Inflammatory macrophage treated with lipopolysaccharide for 1 hour (primary cell): ENCODE data around the gene TMEM114.

Experiments used
- DNase-seq, 2 donors: peaks; one replicate each; pipeline ENCODE4 v3.0.0-alpha.2; 2020 to 2022

The TMEM114 gene

DNA sequence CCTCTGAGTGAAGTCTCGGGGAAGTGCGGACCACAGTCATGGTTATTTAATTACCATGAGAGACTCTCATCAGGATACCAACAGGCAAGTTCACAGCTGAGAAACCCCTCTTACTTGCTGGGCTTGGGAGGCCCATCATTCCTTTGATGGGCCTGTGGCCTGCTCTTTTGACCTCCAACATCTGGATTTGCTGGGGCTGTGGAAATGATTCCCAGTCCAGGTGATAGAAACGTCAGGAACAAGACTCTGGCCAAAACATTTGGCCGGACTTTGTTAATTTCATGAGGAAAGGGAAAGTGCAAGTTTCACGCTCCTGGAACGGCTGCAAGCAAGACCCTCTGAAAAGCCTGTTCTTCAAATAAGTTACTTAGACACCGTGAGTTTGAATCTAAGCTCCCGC lies 42.5 kb downstream of the TMEM114 start:
- DNase-seq, result no peak

- DNase-seq, result no peak
Measured at GRCh38 chr16:8544406-8544805, 45.9 kb downstream of the TMEM114 start.

DNA sequence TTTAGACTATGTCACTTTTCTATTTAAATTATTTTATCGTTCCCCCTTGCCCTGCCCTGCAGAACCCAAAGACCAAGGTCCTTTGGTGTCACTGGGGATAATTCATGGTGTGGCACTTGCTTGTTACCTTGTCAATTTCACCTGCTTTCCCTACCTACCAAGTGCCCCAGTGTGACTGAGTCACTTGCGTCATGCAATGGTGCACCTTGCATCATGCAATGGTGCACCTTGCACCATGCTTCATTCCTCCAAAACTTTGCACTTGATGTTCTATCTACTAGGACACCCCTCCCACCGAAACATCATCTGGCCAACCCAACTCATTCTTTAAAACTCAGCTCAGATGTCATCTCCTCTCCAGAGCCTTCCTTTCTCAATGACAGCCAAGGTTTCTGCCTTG lies 47.1 kb downstream of the TMEM114 start:
- DNase-seq, result no peak

DNA sequence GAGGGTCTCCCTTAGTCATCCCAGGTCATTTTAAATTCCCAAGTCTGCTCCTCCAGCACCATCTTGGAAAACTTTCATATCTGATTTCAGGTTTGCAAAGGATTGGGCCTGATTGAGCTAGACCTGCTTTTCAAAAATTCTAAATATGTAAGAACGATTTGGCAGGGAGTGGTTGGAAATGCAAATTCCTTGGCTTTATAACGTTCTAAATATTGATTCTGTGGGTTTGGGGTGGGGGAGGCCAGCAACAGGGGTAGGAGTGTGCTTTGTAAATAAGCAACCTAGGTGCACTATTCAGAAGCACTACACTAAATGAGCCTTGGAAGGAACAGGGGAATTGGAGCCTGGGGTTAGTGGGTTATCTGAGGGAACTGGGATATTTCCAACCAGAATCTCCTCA lies 47.9 kb downstream of the TMEM114 start:
- no peak for DNase-seq

GRCh38 chr16:8541868-8542267 lies 48.4 kb downstream of the TMEM114 start:
- no peak for DNase-seq

DNA sequence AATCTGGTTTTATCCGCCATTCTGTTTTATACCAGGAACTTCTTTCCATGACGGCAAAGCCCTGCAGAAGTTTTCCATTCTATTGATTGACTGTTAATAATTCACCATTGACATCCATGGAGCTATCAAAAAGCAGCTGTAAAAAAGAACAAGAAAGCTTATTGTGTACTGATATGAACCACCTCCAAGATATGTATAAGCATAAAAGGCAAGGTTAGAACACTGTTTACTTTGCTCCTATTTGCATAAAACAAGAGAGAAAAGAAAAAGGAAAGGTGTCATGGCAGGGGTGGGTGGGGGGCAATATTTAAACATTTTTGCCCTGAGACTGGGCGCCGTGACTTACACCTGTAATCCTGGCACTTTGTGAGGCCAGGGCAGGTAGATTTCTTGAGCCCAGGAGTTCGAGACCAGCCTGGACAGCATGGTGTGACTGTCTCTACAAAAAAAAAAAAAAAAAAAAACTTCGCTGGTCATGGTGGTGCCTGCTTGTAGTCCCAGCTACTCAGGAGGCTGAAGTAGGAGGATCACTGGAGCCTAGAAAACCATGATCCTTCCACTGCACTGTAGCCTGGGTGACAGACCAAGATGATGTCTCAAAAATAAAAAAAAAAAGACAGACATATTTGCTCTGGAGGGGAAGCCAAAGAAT lies 52.5 kb downstream of the TMEM114 start:
- DNase-seq, result no peak

GRCh38 chr16:8533509-8533908 lies 56.8 kb downstream of the TMEM114 start:
- DNase-seq, result no peak

DNA sequence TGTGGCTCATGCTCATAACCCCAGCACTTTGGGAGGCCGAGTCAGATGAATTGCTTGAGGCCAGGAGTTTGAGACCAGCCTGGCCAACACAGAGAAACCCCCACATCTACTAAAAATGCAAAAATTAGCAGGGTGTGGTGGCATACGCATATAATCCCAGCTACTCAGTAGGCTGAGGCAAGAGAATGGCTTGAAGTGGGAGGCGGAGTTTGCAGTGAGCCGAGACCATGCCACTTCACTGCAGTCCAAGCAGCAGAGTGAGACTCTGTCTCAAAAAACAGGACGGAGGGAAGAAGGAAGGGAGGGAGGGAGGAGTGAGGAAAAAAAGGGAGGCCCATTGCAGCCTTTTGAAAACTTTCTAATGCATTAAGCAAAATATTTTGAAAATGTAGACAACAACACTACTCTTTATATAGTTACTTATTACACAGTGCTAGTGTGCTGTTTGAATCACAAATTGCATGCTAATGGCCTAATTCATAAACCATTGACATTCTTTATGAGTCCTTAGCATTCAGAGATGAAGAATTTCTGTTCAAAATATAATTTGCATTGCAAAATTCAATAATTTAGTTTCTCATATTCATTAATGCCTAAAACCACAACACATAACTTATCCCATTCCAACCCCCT lies 59.4 kb downstream of the TMEM114 start:
- DNase-seq, result no peak

- DNase-seq, result no peak
Measured at GRCh38 chr16:8528471-8528870, 61.8 kb downstream of the TMEM114 start.

- no peak for DNase-seq
Measured at GRCh38 chr16:8523932-8524331, 66.4 kb downstream of the TMEM114 start.

- DNase-seq, result no peak
Measured at GRCh38 chr16:8522757-8523156, 67.6 kb downstream of the TMEM114 start.

DNA sequence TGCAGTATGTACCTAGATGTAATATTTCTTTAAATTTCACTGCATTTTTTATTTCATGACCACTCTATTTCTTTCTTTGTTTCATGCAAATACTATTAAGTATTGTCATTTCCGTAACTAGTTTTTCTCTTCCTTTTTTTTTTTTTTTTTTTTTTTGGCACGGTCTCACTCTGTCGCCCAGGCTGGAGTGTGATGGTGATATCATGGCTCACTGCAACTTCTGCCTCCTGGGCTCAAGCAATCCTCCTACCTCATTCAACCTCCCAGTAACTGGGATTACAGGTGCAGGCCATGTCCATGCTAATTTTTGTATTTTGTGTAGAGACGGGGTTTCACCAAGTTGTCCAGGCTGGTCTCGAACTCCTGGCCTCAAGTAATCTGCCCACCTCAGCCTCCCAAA lies 70.7 kb downstream of the TMEM114 start:
- no peak for DNase-seq
